Mononuclear cell (primary cell): Measurements from ENCODE around the gene RAP2B. TPM values are rescaled to one million over a fixed set of nuclear protein-coding genes. Genes with fewer than 3 reads are reported as not detected.
"Not testable (repeated sequence)": the region's sequence is repeated elsewhere in the genome, so short reads cannot be mapped to it uniquely, and the experiment has no call there.

Source experiments
- H3K27me3 ChIP-seq: 2 replicates; pipeline ENCODE4 v1.6.0; 2011; ENCODE audit warnings: low read length, control low read depth; ENCODE audit not compliant: insufficient read depth
- H3K4me1 ChIP-seq: 2 replicates; pipeline ENCODE4 v1.5.1; 2011; ENCODE audit warnings: mild to moderate bottlenecking, low read length, control low read depth; ENCODE audit not compliant: insufficient read depth
- H3K4me3 ChIP-seq: 2 replicates; pipeline ENCODE4 v1.5.1; 2011; ENCODE audit warnings: mild to moderate bottlenecking, low read length, moderate library complexity
- H3K9me3 ChIP-seq: 2 replicates; pipeline ENCODE4 v1.5.1; 2011; ENCODE audit warnings: low read depth, mild to moderate bottlenecking, control low read depth, low read length
- total RNA-seq: library from RNA; depleted of rRNA; stranded (reverse); fragments of >200 nt; gene quantifications from one replicate; pipeline ENCODE4 v1.2.3, GENCODE V29; 2012

The RAP2B gene
- total RNA-seq, result 30.3 TPM

DNA sequence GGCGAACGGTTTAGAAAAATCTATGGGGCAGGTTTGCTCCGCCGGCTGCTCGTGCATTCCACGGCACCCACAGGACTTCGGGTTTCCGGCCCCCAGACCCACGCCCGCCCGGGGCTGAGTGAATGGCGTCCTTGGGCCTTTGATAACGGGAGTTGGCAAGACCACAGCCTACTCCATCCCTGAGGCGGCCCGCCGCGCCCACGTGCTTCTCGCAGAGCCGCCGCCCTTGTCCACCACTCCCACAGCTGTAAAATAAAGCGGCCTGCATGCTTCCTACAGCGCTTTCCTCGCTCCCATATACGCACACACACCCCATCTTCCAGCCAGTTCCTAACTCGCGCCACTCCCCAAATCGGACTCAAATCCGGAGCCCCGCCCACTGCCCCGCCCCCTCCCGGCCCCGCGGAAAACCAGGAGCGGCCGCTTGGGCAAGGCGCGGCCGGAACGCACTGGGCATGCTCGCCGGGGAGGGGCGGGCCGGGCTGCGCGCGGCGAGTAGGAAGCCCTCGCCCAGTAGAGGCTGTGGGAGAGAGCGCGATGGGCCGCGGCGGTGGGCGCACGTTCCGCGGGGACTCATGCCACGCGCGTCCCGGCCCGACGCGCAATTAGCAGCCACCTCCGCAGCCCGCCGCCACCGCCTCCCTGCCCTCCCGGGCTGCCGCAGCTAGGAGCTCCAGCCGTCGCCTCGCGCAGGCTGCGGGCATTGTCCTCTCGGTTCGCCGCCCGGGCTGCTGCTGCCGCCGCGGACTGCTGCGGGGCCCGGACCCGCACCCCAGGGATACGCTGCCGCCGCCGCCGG, at the start of gene RAP2B:
Gene RAP2B, plus strand, starts transcription at position 513 of the 799 bp plus-strand sequence. CDS start 468 bp downstream, outside the sequence.
- H3K27me3 ChIP-seq, result no peaks in the 10 kb centered on the region
- peaks cover 40% of the 10 kb centered on the region for H3K4me1 ChIP-seq
- no peaks in the 10 kb centered on the region for H3K9me3 ChIP-seq
- H3K4me3 ChIP-seq, result peak within 1 kb of the TSS; percentile 95

GRCh38 chr3:153113541-153113940, 48.5 kb upstream of the RAP2B start:
- no peaks in the 10 kb centered on the region for H3K4me1 ChIP-seq
- H3K27me3 ChIP-seq, result no peaks in the 10 kb centered on the region
- H3K9me3 ChIP-seq, result no peaks in the 10 kb centered on the region
- no peak overlapping the region for H3K4me3 ChIP-seq

GRCh38 chr3:153114270-153114669, 47.8 kb upstream of the RAP2B start:
- H3K9me3 ChIP-seq, H3K4me3 ChIP-seq, H3K27me3 ChIP-seq, H3K4me1 ChIP-seq: not testable (repeated sequence)

DNA sequence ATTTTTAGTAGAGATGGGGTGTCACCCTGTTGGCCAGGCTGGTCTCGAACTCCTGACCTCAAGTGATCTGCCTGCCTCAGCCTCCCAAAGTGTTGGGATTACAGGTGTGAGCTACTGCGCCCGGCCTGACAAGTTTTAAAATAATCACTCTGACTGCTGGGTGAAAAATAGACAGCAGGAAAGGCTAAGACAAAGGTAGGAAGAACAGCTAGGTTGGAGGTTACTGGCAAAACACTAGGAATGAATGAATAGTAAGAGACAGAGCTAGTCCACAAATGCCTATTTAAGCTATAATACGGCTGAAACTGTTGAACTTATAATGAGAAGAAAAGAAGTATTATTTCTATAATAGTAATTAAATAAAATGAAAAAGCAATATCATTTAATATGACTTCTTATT, 46.7 kb upstream of the RAP2B start:
- Histone ChIP-seq H3K9me3 (no peaks in the 10 kb centered on the region), H3K27me3 (no peaks in the 10 kb centered on the region), H3K4me1 (no peaks in the 10 kb centered on the region), H3K4me3 (no peak overlapping the region)

DNA sequence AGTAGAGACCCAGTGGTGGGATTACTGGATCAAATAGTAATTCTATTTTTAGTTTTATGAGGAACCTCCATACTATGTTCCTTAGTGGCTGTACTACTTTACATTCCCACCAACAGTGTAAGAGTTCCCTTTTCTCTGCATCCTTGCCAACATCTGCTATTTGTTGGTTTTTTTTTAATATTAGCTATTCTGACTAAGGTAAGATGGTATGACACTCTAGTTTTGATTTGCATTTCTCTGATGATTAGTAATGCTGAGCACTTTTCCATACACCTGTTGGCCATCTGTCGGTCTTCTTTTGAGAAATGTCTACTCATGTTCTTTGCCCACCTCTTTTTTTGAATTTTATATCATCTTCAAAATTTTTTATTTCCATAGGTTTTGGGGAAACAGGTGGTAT, 34.2 kb upstream of the RAP2B start:
- Histone ChIP-seq H3K4me3 (no peak overlapping the region), H3K9me3 (no peaks in the 10 kb centered on the region), H3K4me1 (peaks cover 27% of the 10 kb centered on the region), H3K27me3 (no peaks in the 10 kb centered on the region)

DNA sequence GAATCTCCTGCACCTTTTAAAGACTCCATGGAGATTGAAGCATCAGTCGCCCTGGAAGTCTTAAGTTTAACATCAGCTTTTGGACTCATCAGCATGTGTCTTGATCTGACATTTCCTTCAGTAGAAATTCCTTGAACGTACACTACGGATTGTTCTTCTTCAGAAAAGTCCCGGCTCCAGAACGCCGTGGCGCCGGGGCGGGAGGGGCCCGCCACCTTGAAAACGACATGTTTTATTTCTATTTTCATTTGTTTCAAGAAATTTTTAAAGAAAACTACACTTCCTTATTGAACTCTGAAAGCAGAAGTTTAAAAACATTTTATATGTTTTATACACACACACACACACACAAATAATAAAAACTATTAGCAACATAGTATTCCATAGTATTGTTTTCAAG, 32.6 kb upstream of the RAP2B start:
- Histone ChIP-seq H3K4me3 (no peak overlapping the region), H3K4me1 (peaks cover 27% of the 10 kb centered on the region), H3K9me3 (no peaks in the 10 kb centered on the region)

GRCh38 chr3:153129866-153130265, 32.2 kb upstream of the RAP2B start:
- peaks cover 27% of the 10 kb centered on the region for H3K4me1 ChIP-seq
- H3K27me3 ChIP-seq, result no peaks in the 10 kb centered on the region
- H3K9me3 ChIP-seq, result no peaks in the 10 kb centered on the region
- no peak overlapping the region for H3K4me3 ChIP-seq

More for the DNA sequence above, 32.6 kb upstream of the RAP2B start:
- H3K27me3 ChIP-seq, result no peaks in the 10 kb centered on the region

DNA sequence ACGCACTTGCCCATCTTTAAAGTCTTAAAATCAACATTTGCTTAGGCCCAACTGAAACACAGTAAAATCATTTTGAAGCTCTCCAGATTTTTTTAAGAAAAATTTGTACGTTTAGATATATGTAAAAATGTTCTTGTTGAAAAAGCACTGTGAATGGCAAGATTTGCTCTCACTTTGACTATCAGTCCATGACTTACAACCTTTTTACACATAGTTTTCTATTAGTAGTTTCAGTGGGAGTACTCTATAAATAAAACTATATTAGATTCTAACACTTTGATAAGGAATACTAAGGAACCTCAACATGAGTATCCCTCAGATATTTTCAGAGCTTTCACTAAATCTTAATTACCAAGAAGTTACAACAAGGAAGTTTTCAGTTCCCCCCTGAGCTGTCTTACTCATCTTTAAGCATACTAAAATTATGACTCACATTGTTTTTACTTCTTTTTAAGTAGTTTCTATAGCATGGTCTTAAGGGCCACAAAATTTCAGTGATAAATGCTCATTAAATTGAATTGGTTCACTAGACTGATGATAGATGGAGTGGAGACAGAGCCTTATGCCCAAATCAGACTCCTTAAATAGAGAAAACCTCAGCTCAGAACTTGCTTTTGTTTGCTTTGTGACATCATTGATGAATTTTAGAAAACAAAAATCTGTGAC, 31.6 kb upstream of the RAP2B start:
- Histone ChIP-seq H3K27me3 (no peaks in the 10 kb centered on the region), H3K9me3 (no peaks in the 10 kb centered on the region), H3K4me1 (peaks cover 27% of the 10 kb centered on the region), H3K4me3 (no peak overlapping the region)

- H3K4me1 ChIP-seq, result peaks cover 22% of the 10 kb centered on the region
- no peak overlapping the region for H3K4me3 ChIP-seq
Observed at GRCh38 chr3:153137626-153138025, 24.4 kb upstream of the RAP2B start.

GRCh38 chr3:153138276-153139210, 23.5 kb upstream of the RAP2B start:
- no peaks in the 10 kb centered on the region for H3K9me3 ChIP-seq
- peaks cover 22% of the 10 kb centered on the region for H3K4me1 ChIP-seq
- H3K27me3 ChIP-seq, result no peaks in the 10 kb centered on the region
- no peak overlapping the region for H3K4me3 ChIP-seq

More at GRCh38 chr3:153137626-153138025, 24.4 kb upstream of the RAP2B start:
- no peaks in the 10 kb centered on the region for H3K9me3 ChIP-seq
- no peaks in the 10 kb centered on the region for H3K27me3 ChIP-seq

DNA sequence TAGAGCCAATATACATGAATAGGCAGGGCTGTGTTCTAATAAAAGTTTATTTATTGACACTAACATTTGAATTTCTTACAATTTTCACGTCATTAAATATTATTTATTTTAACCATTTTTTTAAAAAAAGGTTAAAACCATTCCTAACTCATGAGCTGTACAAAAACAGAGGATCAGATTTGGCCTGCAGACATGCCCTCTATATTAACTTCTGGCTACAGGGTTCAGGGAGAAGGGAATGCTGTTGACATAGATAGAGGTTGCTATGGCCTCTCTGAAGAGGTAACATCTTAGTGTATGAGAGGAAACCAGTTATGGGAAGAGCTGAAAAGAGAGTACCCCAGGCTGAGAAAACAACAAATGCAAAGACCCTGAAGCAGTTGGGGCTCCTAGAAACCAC, 19.1 kb upstream of the RAP2B start:
- Histone ChIP-seq H3K27me3 (no peaks in the 10 kb centered on the region), H3K4me3 (no peak overlapping the region), H3K9me3 (no peaks in the 10 kb centered on the region), H3K4me1 (peaks cover 27% of the 10 kb centered on the region)

DNA sequence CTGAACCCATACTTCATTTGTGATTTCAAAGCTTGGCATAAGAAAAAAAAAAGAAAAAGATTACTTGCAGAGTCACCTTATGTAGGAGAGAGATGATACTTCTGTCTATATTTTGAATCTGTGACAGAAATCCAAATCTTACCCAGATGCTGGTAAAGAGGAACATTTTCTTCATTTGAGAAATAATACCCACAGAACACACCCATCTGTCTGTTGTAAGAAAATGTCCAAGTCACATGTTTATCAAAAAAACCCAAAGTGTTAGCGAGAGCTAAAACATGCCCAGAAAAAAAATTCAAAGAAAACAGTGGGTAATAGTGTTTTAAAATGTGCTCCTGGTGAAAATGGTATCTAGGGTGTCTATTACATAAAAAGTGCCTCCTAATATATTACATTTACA, 18.0 kb upstream of the RAP2B start:
- Histone ChIP-seq H3K4me1 (peaks cover 15% of the 10 kb centered on the region), H3K4me3 (no peak overlapping the region), H3K27me3 (no peaks in the 10 kb centered on the region), H3K9me3 (no peaks in the 10 kb centered on the region)

DNA sequence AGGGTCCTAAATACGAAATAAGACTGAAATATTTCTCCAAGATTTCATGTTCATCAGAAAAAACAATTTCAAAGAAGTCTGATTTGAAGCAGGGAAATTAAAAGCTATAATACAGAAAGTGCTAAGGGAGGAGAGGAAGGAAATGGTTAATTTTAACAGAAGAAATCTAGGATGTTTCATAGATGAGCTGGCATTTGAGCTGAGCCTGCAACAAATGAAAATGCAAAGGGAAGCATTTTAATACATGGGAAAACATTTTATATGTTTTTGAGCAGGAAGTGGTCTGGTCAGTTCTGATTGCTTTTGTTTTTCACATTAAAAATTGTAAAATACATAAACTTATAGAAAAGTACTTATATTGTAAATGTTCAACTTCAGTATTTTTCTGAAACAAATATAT, 17.2 kb upstream of the RAP2B start:
- H3K27me3 ChIP-seq, result no peaks in the 10 kb centered on the region
- H3K4me1 ChIP-seq, result peaks cover 12% of the 10 kb centered on the region
- H3K4me3 ChIP-seq, result no peak overlapping the region
- no peaks in the 10 kb centered on the region for H3K9me3 ChIP-seq

DNA sequence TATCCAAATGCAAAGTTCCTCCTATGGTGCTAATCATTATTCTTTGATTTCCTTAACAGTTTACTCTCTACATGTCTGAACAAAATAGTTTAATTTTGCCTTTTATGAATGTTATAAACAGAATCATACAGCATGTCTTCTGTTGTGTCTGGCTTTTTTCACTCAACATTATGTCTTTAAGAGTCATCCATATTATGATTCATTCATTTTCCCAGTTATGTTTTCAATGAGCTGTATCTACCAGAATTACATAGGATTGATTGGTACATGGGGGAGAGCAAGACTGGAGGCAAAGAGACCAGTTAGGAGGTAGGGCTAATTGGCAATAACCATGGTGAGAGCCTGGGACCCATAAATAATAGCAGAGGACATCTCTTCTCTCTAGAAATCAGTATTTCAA, 16.6 kb upstream of the RAP2B start:
- H3K9me3 ChIP-seq, result no peaks in the 10 kb centered on the region
- no peaks in the 10 kb centered on the region for H3K27me3 ChIP-seq
- H3K4me3 ChIP-seq, result no peak overlapping the region
- H3K4me1 ChIP-seq, result peaks cover 12% of the 10 kb centered on the region
